ENCODE measurements around the gene PPCDC. TPM values are rescaled to one million over a fixed set of nuclear protein-coding genes. Genes with fewer than 3 reads are reported as not detected.

Gene PPCDC
- total RNA-seq, 6 experiments from 2014 or later, result 9.8 to 12.3 (median 11.2) TPM

GRCh38 chr15:74982183-74982582 is 41.2 kb upstream of the PPCDC start:
- no peak for DNase-seq
- H3K4me3 Mint-ChIP-seq, result no peak overlapping the region
- H3K36me3 Mint-ChIP-seq (ENCODE audit: low read depth), result no peaks in the 10 kb centered on the region
- peaks cover 25% of the 10 kb centered on the region for H3K4me1 Mint-ChIP-seq (ENCODE audit: low read depth)
- no peak for TF ChIP-seq CTCF (IDR thresholded peaks at IDR 0.05)
- H3K9me3 Mint-ChIP-seq, result no peaks in the 10 kb centered on the region
- peaks cover 15% of the 10 kb centered on the region for H3K27me3 Mint-ChIP-seq (ENCODE audit: insufficient read depth)
- no peak overlapping the region for H3K27ac Mint-ChIP-seq

- Mint-ChIP-seq H3K4me1 (ENCODE audit: low read depth) (peaks cover 10% of the 10 kb centered on the region), H3K36me3 (ENCODE audit: low read depth) (no peaks in the 10 kb centered on the region), H3K27me3 (ENCODE audit: insufficient read depth) (peaks cover 15% of the 10 kb centered on the region), H3K4me3 (no peak overlapping the region), H3K27ac (no peak overlapping the region), H3K9me3 (no peaks in the 10 kb centered on the region)
- no peak for TF ChIP-seq CTCF (IDR thresholded peaks at IDR 0.05)
- peak; percentile 10 for DNase-seq
These were observed 39.6 kb upstream of the PPCDC start for GRCh38 chr15:74983725-74984231.

DNA sequence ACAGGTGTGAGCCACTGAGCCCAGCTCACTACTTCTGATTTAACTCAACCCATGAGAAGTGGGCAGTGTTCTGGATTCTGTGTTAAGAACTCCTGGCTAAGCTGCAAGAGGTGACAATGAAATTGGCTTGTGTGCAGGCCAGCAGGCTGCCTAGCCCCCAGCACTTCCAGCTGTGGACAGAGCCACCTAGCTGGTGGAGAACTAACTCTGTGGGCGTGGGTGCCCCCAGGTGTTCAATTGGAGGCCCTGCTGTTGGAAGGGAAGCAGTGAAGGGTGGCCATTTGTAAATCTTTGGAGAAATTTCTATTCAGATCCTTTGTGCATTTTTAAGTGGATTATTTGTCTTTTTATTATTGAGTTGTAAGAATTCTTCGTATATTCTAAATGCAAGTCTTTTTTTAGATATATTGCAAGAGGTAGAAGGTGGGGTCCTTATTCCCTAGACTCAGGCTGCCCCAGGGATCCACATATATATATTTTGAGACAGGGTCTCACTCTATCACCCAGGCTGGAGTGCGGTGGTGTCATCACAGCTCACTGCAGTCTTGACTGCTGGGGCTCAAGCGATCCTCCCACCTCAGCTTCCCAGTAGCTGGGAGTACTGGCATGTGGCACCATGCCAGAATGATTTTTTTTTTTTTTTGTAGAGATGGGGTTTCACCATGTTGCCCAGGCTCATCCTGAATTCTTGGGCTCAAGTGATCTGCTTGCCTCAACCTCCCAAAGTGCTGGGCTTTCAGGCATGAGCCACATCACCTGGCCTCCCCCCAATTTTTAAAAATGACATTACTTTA is 35.2 kb upstream of the PPCDC start:
- no peaks in the 10 kb centered on the region for H3K9me3 Mint-ChIP-seq
- H3K4me1 Mint-ChIP-seq (ENCODE audit: low read depth), result peaks cover 15% of the 10 kb centered on the region
- no peaks in the 10 kb centered on the region for H3K36me3 Mint-ChIP-seq (ENCODE audit: low read depth)
- TF ChIP-seq CTCF (IDR thresholded peaks at IDR 0.05), result peak; percentile 67
- no peak overlapping the region for H3K4me3 Mint-ChIP-seq
- no peak overlapping the region for H3K27ac Mint-ChIP-seq
- peaks cover 17% of the 10 kb centered on the region for H3K27me3 Mint-ChIP-seq (ENCODE audit: insufficient read depth)
- DNase-seq, result peak; percentile 12

DNA sequence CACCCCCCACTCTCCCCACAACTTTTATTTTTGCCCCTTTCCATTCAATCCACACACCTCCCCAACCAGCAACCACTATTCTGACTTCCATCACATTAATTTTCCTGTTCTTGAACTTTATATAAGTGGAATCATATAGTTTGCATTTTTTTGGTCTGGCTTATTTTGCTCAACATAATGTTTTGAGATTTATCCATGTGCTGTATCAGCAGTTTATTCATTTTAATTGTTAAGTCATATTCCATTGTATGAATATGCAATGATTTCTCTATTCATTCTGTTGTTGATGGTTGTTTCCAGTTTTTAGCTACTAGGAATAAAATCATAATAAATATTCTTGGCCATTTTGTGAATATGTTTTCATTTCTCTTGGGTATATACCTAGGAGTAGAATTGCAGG is 33.9 kb upstream of the PPCDC start:
- Mint-ChIP-seq H3K9me3 (no peaks in the 10 kb centered on the region), H3K4me1 (ENCODE audit: low read depth) (peaks cover 5% of the 10 kb centered on the region; the same call in 1 of the 2 replicates), H3K4me3 (no peak overlapping the region), H3K27ac (no peak overlapping the region), H3K27me3 (ENCODE audit: insufficient read depth) (peaks cover 18% of the 10 kb centered on the region), H3K36me3 (ENCODE audit: low read depth) (no peaks in the 10 kb centered on the region)
- DNase-seq, result no peak
- no peak for TF ChIP-seq CTCF (IDR thresholded peaks at IDR 0.05)

DNA sequence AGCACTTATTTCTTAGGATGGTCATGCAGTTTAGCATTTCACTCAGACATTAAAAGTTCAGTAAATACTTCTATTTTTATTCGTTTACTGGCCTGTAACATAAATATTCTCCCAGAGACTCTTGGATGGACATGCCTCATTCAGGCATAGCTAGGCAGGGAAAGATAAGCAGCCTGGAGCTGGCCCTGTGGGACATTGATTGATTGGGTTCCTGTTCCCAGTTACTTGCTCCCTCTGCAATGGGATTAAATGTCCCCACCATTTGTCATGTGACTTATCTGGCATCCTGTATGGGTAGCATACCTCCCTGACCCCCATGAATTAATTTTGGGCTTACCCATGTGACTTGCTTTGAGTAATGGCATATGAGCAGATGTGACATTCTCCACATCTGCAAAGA is 30.8 kb upstream of the PPCDC start:
- H3K4me1 Mint-ChIP-seq (ENCODE audit: low read depth), result peaks cover 20% of the 10 kb centered on the region
- H3K9me3 Mint-ChIP-seq, result no peaks in the 10 kb centered on the region; the same call in 1 of the 2 replicates
- H3K36me3 Mint-ChIP-seq (ENCODE audit: low read depth), result peaks cover 5% of the 10 kb centered on the region

More for the DNA sequence above, 30.8 kb upstream of the PPCDC start:
- Mint-ChIP-seq H3K27me3 (ENCODE audit: insufficient read depth) (peaks cover 13% of the 10 kb centered on the region), H3K4me3 (no peak overlapping the region), H3K27ac (no peak overlapping the region)
- no peak for TF ChIP-seq CTCF (IDR thresholded peaks at IDR 0.05)
- no peak for DNase-seq
